Left lung (tissue), 10 donors: Measurements from ENCODE around the gene SURF4. TPM values are rescaled to one million over a fixed set of nuclear protein-coding genes. Genes with fewer than 3 reads are reported as not detected.

Experiments
- ATAC-seq: fragments of 200-7000 bp; cut with Tn5 transposase; one replicate; pipeline ENCODE4 v1.9.1; 2020; ENCODE audit warnings: moderate library complexity
- DNase-seq, 4 donors: peaks; one replicate each; pipeline ENCODE4 v3.0.0-alpha.2; 2013 to 2020
- H3K27ac ChIP-seq, 2 donors: fragments of 200-600 bp; sonication (generic) in 1 of 2; one replicate each; pipeline versions ENCODE4 v1.5.0 to v1.8.0; 2020 to 2021
- H3K27me3 ChIP-seq, 2 donors: fragments of 200-600 bp; sonication (generic) in 1 of 2; one replicate each; pipeline versions ENCODE4 v1.5.0 to v1.8.0; 2020 to 2021
- H3K36me3 ChIP-seq, 2 donors: fragments of 200-600 bp; sonication (generic) in 1 of 2; one replicate each; pipeline versions ENCODE4 v1.5.0 to v1.8.0; 2020 to 2021
- H3K4me1 ChIP-seq, 2 donors: fragments of 200-600 bp; one replicate each; pipeline ENCODE4 v1.8.0; 2021
- H3K4me3 ChIP-seq, 2 donors: fragments of 200-600 bp; sonication (generic) in 1 of 2; one replicate each; pipeline versions ENCODE4 v1.5.0 to v1.8.0; 2020 to 2021; ENCODE audit warnings: mild to moderate bottlenecking in 1 of 2
- H3K9me3 ChIP-seq, 2 donors: fragments of 200-600 bp; sonication (generic) in 1 of 2; one replicate each; pipeline versions ENCODE4 v1.5.0 to v1.8.0; 2020 to 2021
- intact Hi-C, 2 donors: fragments of 100-400 bp; cut with DNase I; formaldehyde crosslinking; loops; one replicate each; pipeline versions ENCODE4 v1.11.2 to v1.14.2; 2022
- polyA plus RNA-seq, 6 donors: library from polyadenylated mRNA; unstranded; fragments of 120-200 nt; gene quantifications; one replicate each; pipeline ENCODE4 v1.2.1, GENCODE V29; 2013; ENCODE audit not compliant: insufficient read length in 6 of 6
- total RNA-seq, 2 donors: library from RNA; stranded (reverse); fragmentation: NEBNext Ultra II Directional; extraction: Animal tissue kit (Norgen Biotek cat#: 25700); gene quantifications; one replicate each; pipeline ENCODE4 v1.2.1, GENCODE V29; 2021
- TF ChIP-seq, protein P1 (sequence below), 2 donors: fragments of 200-600 bp; sonication (generic) in 1 of 2; IDR thresholded peaks; one replicate each; pipeline versions ENCODE4 v1.5.0 to v1.8.0; 2021; ENCODE audit warnings: antibody characterized with exemption in 2 of 2
- donor health status: DM: no; HTN: yes; CAD: no.
- donor health status: DM: no; HTN: no; CAD: no.

SURF4 gene
- total and polyA plus RNA-seq, 8 donors: 117 to 252 (median 132) TPM

DNA sequence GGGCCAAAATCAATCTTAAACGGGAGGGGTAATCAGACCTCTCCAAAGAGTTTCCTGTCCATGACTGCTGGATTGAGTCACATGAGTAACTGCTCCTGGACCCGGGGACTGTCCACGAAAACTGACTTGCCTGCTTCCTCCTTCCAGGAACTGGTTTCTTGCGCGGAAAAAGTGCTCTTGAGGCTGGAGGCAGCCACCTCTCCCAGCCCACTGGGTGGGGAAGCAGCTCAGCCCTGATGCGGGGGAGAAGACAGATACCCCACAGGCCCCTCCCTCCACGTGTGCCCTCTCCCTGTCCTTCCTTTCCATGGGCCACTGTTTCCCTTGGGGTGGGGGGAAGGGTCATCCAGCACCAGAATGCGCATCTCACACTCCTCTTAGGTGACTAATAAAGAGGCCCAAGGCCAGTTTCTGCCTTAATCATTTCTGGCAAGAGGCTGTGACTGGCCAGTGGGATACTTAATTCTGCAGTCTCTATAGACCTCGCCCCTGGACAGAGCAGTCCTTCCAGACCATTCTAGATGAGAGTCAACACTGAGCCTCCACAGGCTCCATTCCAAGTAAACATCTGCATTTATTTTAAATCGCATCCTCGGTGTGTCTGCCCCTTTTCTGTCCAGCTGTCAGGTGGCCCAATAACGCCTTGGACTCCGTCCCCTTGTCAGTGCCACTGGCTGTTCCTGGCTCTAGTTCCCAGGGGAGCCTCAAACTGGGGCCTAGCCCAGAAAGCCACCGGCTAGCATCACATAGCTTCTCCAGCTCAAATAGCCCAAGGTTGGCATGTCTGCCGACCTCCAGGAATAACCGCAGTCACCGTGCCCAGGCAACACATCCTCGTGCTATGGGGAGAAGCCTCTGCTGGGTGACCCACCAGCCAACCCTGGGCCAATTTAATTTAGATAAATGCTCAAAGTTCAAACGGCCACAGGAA, 29.9 kb upstream of the SURF4 start:
- no peak overlapping the region for H3K27ac ChIP-seq
- no peak for ATAC-seq

DNA sequence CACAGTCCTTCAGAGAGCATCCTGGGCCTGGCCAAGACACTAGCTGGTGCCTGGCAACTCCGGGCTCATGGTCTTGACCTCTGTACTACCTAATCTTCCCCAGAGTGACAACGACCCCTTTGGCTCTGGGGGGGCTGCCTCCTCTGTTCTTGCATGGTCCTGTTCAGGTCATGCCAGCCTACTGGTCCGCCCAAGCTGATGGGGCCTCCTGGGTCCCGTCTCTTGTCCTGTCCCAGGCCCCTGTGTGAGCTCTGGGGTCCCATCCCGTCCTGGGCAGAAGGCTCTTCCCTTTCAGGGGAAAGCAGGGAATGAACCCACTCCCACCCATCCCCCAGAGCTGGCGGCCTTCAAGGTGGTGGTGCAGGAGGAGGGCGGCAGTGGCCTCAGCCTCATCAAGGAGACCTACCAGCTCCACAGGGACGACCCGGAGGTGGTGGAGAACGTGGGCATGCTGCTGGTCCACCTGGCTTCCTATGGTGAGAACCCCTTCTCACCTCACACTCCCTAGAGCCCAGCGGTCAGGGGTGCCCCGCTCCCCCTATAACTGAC, 28.7 kb upstream of the SURF4 start:
- H3K27ac ChIP-seq: no peak overlapping the region
- TF ChIP-seq, protein P1, sequence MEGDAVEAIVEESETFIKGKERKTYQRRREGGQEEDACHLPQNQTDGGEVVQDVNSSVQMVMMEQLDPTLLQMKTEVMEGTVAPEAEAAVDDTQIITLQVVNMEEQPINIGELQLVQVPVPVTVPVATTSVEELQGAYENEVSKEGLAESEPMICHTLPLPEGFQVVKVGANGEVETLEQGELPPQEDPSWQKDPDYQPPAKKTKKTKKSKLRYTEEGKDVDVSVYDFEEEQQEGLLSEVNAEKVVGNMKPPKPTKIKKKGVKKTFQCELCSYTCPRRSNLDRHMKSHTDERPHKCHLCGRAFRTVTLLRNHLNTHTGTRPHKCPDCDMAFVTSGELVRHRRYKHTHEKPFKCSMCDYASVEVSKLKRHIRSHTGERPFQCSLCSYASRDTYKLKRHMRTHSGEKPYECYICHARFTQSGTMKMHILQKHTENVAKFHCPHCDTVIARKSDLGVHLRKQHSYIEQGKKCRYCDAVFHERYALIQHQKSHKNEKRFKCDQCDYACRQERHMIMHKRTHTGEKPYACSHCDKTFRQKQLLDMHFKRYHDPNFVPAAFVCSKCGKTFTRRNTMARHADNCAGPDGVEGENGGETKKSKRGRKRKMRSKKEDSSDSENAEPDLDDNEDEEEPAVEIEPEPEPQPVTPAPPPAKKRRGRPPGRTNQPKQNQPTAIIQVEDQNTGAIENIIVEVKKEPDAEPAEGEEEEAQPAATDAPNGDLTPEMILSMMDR (IDR thresholded peaks at IDR 0.05): no peak
- no peak overlapping the region for H3K4me3 ChIP-seq
- H3K36me3 ChIP-seq: peaks cover 0 to 74% of the 10 kb centered on the region in 2 donors
- peak in 1 of 4 donors; percentile 66 for DNase-seq
- ATAC-seq: no peak
- no peaks in the 10 kb centered on the region for H3K9me3 ChIP-seq
- H3K4me1 ChIP-seq: no peaks in the 10 kb centered on the region
- intact Hi-C loops: loop anchor here in 1 of 2 donors (10.0 kb wide), 1 partner anchor 80 kb away; no protein-coding TSS in a partner anchor
- H3K27me3 ChIP-seq: no peaks in the 10 kb centered on the region

More for the DNA sequence above, 29.9 kb upstream of the SURF4 start:
- intact Hi-C loops: loop anchor here in 1 of 2 donors (10.0 kb wide), 1 partner anchor 79 kb away; no protein-coding TSS in a partner anchor
- no peak overlapping the region for H3K4me3 ChIP-seq
- no peaks in the 10 kb centered on the region for H3K27me3 ChIP-seq
- TF ChIP-seq, protein P1 (IDR thresholded peaks at IDR 0.05): no peak
- H3K9me3 ChIP-seq: no peaks in the 10 kb centered on the region
- peaks cover 0 to 80% of the 10 kb centered on the region in 2 donors for H3K36me3 ChIP-seq
- DNase-seq: no peak
- H3K4me1 ChIP-seq: no peaks in the 10 kb centered on the region

DNA sequence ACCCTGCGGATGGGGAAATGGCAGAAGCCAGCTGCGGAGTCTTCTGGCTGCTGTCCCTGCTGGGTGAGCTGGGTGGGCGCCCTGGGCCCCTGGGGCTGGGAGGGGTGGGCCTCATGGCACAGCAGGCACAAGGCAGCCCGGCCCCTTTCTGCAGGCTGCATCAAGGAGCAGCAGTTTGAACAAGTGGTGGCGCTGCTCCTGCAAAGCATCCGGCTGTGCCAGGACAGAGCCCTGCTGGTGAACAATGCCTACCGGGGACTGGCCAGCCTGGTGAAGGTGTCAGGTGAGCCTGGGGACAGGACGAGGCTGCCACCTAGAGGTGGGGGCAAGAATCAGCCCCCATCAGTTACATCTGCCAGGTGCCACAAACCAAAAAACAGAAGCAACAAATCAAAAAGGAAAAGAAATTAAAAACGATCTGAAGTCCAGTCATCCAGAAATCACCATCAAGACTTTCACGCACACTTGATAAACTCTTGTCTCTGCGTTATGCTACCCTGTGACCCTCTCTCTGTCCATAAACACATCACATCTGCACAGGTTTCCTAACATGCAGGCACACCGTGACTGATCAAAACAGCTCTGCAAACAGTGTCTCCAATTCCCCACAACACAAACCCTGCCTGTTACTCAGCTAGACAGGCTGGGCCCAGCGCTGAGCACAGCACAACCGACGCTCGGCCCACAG, 28.1 kb upstream of the SURF4 start:
- Histone ChIP-seq H3K4me3 (no peak overlapping the region), H3K4me1 (no peaks in the 10 kb centered on the region), H3K27me3 (no peaks in the 10 kb centered on the region), H3K9me3 (no peaks in the 10 kb centered on the region), H3K36me3 (peaks cover 0 to 68% of the 10 kb centered on the region in 2 donors), H3K27ac (no peak overlapping the region)
- TF ChIP-seq, protein P1 (IDR thresholded peaks at IDR 0.05): peak; percentile 37 to 55
- peak in 2 of 4 donors; percentile 54 to 85 for DNase-seq
- ATAC-seq: peak; percentile 85
- intact Hi-C loops: loop anchor here in 1 of 2 donors (10.0 kb wide), 1 partner anchor 81 kb away; no protein-coding TSS in a partner anchor

DNA sequence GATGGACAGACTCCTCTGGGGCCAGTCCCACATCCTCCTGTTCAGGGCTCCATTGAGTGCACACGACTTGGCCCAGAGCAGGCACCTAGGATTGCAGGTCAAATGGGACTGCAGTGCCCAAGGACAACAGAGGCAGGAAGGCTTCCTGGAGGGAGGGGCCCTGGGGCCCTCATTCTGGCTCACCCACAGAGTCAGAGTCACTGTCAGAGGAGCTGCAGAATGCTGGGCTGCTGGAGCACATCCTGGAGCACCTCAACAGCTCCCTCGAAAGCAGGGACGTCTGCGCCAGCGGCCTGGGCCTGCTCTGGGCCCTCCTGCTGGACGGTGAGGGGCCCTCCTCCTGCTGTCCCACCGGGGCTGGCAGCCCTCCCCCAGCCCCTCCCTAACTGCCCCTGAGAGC, 26.8 kb upstream of the SURF4 start:
- ATAC-seq: no peak
- Histone ChIP-seq H3K4me1 (no peaks in the 10 kb centered on the region), H3K36me3 (peaks cover 0 to 59% of the 10 kb centered on the region in 2 donors), H3K27me3 (peaks cover 0 to 3% of the 10 kb centered on the region in 2 donors), H3K9me3 (no peaks in the 10 kb centered on the region), H3K27ac (no peak overlapping the region), H3K4me3 (no peak overlapping the region)
- DNase-seq: peak in 1 of 4 donors; percentile 66
- TF ChIP-seq, protein P1 (IDR thresholded peaks at IDR 0.05): no peak
- intact Hi-C loops: loop anchor here in 1 of 2 donors (10.0 kb wide), 1 partner anchor 82 kb away; no protein-coding TSS in a partner anchor
